ENCODE data around the gene ADAMTS19.
A peak's percentile ranks its signal among the peaks of the same experiment; 100 is the strongest.
"Not testable (repeated sequence)": the region's sequence is repeated elsewhere in the genome, so short reads cannot be mapped to it uniquely, and the experiment has no call there.

The ADAMTS19 gene

DNA sequence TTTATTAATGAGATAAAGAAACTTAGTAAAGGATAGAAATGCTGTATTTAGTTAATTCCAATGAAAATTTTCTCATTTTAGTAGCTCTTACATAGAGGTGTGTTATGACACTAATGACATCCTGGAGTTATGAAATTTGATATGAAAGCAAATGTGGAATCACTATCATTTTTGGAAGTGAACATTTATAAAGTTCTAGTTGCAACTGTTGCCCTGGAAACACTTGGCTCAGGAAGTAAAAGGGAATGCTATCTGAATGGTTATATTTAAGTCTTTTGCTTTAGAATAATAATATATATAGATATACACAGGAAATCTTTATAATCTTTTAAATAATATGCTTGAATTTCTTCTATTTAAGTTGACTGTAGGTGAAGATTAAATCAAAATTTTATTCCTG is 16.7 kb downstream of the ADAMTS19 start:
- no peak for DNase-seq (ENCODE audit: low spot score)
- no peak for FAIRE-seq

- no peak for FAIRE-seq
Measured at GRCh38 chr5:129477532-129477931, 17.4 kb downstream of the ADAMTS19 start.

GRCh38 chr5:129481161-129481560 is 21.1 kb downstream of the ADAMTS19 start:
- DNase-seq (ENCODE audit: low spot score) = no peak
- FAIRE-seq = no peak

More at GRCh38 chr5:129477532-129477931, 17.4 kb downstream of the ADAMTS19 start:
- no peak for DNase-seq (ENCODE audit: low spot score)

DNA sequence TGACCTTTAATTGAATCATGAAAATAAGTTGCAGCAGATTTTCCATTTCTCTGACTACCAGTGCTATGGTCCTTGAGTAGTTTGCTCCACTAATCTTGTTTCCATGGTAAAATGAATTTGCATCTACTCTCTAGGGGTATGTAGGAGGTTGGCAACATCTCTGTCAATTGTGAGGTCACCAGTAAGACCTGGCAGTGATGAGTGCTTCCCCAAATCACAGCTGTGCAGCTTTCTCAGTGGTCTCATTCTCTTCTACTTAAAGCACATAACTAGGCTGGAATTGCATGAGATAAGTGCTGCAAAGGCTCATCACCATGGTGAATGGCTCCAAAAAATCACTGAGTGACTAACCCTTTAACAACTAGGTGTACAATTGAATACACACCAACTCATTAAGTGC is 36.3 kb downstream of the ADAMTS19 start:
- no peak for DNase-seq (ENCODE audit: low spot score)

DNA sequence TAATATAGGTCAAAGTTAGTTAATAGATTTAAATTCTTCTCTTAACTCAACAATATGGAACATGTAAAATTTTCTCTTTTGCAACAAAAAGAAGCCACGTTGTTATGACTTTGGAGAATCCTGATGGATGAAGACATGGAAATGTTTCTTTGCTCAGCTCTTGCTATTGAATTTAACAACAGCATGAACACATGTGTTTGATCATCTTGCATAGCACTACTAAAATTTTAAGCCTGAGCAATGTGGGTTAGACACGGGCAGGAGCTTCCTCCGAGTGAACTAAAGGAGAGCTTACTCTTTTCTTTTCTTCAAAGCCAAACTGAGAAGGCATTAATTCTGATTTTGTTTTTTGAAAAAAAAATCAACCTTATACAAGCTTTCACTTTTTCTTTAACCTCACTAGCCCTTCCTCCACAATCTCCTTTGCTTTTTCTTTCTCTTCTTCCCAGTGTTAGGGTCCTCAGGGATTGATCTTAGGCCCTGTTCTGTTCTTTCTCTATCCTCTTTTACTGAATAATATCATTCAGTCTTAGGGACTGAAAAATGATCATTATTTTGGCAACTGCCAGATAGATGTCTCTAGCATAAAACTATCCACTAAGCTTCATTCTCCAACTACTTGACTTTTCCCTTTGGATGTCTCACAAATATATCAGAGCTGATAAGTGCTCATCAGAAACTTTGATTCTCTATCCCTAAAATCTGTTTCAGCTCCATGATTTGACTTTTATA is 36.9 kb downstream of the ADAMTS19 start:
- FAIRE-seq (no peak), DNase-seq (ENCODE audit: low spot score) (no peak)

More for the DNA sequence above, 36.3 kb downstream of the ADAMTS19 start:
- no peak for FAIRE-seq

- DNase-seq (ENCODE audit: low spot score) (no peak), FAIRE-seq (no peak)
Measured at GRCh38 chr5:129499208-129499852, 39.2 kb downstream of the ADAMTS19 start.

GRCh38 chr5:129500101-129500500 is 40.0 kb downstream of the ADAMTS19 start:
- DNase-seq (ENCODE audit: low spot score) (no peak), FAIRE-seq (no peak)

DNA sequence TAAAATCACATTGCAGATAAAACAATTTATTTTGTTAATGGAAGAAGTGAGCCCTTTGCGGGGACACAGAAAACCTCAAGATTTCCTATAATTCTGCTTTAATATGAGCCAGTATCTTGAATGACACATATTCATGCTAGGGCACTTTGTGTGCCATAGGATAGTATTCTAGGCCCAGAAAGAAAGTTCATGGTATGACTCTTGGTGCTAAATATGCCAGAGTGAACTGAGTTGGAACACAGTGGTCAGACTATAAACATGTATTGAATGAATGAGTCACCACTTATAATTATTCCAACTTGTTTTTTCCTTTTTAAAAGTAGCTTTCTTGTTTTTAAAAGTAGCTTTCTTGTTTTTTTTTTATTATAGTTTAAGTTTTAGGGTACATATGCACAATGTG is 46.0 kb downstream of the ADAMTS19 start:
- FAIRE-seq (no peak), DNase-seq (ENCODE audit: low spot score) (no peak)

- no peak for DNase-seq (ENCODE audit: low spot score)
- no peak for FAIRE-seq
Measured at GRCh38 chr5:129506950-129507349, 46.9 kb downstream of the ADAMTS19 start.

- FAIRE-seq = no peak
- no peak for DNase-seq (ENCODE audit: low spot score)
Measured at GRCh38 chr5:129507527-129507926, 47.4 kb downstream of the ADAMTS19 start.

- DNase-seq (ENCODE audit: low spot score) = no peak
- no peak for FAIRE-seq
Measured at GRCh38 chr5:129508606-129509005, 48.5 kb downstream of the ADAMTS19 start.

GRCh38 chr5:129509363-129509975 is 49.4 kb downstream of the ADAMTS19 start:
- FAIRE-seq = no peak
- no peak for DNase-seq (ENCODE audit: low spot score)

DNA sequence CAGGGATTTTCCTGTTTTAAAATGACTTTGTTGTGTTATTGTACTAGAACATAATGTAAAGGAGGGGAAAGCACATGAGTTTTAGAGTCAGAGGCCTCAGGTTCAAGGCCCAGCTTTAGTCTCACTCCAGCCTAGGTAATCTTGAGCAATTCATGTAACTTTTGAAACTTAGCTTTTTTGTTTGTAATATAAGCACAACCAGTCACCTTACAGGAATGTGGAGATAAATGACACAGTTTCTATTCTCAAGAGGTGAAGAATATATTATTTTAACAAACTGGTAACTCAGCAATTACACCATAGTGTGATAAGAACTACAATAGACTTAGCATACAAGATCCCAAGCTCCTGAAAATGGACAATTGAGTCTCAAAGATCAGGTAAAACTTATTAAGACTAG is 51.2 kb downstream of the ADAMTS19 start:
- no peak for DNase-seq (ENCODE audit: low spot score)
- no peak for FAIRE-seq

DNA sequence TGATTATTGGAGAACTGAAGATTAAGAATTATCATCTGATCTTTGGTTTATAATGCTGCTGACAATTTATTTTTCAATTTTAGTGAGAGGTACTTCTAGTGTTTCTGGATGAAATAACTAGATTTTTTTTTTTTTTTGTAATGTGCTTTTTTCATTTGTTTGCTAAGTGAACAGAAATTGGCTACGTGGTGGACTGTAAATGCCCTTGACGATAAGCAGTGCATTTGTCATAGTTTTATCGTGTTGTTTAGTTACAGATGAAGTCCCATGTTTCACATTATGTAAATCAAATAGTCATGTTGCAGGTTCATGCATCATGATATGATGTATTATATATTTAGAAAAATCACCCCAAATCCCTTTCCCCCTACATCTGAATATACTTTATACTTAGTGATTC is 81.0 kb downstream of the ADAMTS19 start:
- DNase-seq (ENCODE audit: low spot score) = no peak

GRCh38 chr5:129541648-129542251 is 81.7 kb downstream of the ADAMTS19 start:
- FAIRE-seq (peak; percentile 37), DNase-seq (ENCODE audit: low spot score) (peak; percentile 21)

More for the DNA sequence above, 81.0 kb downstream of the ADAMTS19 start:
- FAIRE-seq = no peak

DNA sequence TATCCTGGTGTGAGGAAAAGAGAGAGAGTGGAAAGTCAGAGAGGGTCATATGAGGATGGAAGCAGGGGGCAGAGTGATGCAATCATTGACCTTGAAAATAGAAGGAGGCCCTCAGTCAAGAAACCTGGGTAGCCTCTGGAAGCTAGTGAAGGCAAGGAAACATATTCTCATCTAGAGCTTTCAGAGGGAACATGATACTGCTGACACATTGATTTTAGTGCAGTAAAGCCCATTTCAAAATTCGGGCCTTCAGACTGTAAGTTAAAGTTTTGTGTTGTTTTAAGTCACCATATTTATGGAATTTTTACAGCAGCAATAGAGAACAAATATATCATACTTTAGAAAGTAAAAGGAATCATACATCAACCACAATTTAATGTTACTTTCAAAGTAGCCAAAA is 87.0 kb downstream of the ADAMTS19 start:
- no peak for DNase-seq (ENCODE audit: low spot score)
- FAIRE-seq = no peak

GRCh38 chr5:129554134-129554904 is 94.2 kb downstream of the ADAMTS19 start:
- DNase-seq (ENCODE audit: low spot score) (no peak), FAIRE-seq (no peak)

- FAIRE-seq (no peak), DNase-seq (ENCODE audit: low spot score) (no peak)
Measured at GRCh38 chr5:129563585-129563984, 103.5 kb downstream of the ADAMTS19 start.

DNA sequence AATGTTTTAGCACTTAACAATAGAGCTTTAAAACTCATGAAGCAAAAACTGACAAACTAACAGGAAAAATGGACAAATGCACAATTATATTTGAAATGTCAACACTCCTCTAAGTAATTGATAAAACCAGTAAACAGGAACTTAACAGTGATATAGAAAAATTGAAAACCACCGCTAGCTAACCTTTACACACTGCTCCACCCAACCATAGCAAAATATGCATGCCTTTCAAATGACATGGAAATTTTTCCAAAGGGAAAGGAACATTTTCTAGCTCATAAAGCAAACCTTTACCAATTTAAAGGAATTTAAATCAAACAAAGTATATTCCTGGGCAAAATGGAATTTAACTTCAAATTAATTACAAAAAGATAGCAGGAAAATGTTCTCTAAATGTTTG is 109.2 kb downstream of the ADAMTS19 start:
- DNase-seq (ENCODE audit: low spot score) = no peak
- FAIRE-seq = no peak

DNA sequence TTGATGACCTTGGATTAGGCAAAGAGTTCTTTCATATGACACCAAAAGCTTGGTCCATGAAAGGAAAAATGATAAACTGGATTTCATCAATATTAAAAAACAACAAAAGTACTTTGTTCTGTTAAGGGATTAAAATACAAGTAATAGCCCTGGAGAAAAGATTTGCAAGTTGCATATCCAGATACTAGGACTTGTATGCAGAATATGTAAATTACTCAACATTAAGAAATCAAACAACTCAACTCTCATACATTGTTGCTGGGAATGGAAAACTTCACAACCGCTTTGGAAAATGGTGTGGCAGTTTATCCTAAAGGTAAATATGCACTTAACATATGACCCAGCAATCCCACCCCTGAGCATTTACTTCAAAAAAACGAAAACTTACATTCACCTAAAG is 112.0 kb downstream of the ADAMTS19 start:
- FAIRE-seq (no peak), DNase-seq (ENCODE audit: low spot score) (no peak)

GRCh38 chr5:129584496-129584895 is 124.4 kb downstream of the ADAMTS19 start:
- not testable (repeated sequence) for FAIRE-seq; DNase-seq (ENCODE audit: low spot score)

Measured in RCC 7860 (cell line).